ENCODE data around the gene HHEX. TPM values are rescaled to one million over a fixed set of nuclear protein-coding genes. Genes with fewer than 3 reads are reported as not detected.
"Not testable (repeated sequence)": the region's sequence is repeated elsewhere in the genome, so short reads cannot be mapped to it uniquely, and the experiment has no call there.

The HHEX gene
- 46.6 and 76.5 TPM in 2 replicates for total RNA-seq

GRCh38 chr10:92689663-92690210 lies at the start of gene HHEX:
Gene HHEX (plus strand): TSS chr10:92689955. CDS start chr10:92689987, 32 bp downstream.
- DNase-seq (ENCODE audit: extremely low read depth, low read depth, low spot score), result no peak

GRCh38 chr10:92640107-92640506 lies 49.6 kb upstream of the HHEX start:
- DNase-seq (ENCODE audit: extremely low read depth, low read depth, low spot score), result peak; percentile 51

- DNase-seq (ENCODE audit: extremely low read depth, low read depth, low spot score), result no peak
Observed at GRCh38 chr10:92641492-92641891, 48.3 kb upstream of the HHEX start.

GRCh38 chr10:92644921-92645320 lies 44.8 kb upstream of the HHEX start:
- no peak for DNase-seq (ENCODE audit: extremely low read depth, low read depth, low spot score)

- not testable (repeated sequence) for DNase-seq (ENCODE audit: extremely low read depth, low read depth, low spot score)
Observed at GRCh38 chr10:92650864-92651263, 38.9 kb upstream of the HHEX start.

- no peak for DNase-seq (ENCODE audit: extremely low read depth, low read depth, low spot score)
Observed at GRCh38 chr10:92655426-92655825, 34.3 kb upstream of the HHEX start.

- DNase-seq (ENCODE audit: extremely low read depth, low read depth, low spot score), result no peak
Observed at GRCh38 chr10:92656266-92656961, 33.3 kb upstream of the HHEX start.

GRCh38 chr10:92657024-92657423 lies 32.7 kb upstream of the HHEX start:
- no peak for DNase-seq (ENCODE audit: extremely low read depth, low read depth, low spot score)

- no peak for DNase-seq (ENCODE audit: extremely low read depth, low read depth, low spot score)
Observed at GRCh38 chr10:92662848-92663247, 26.9 kb upstream of the HHEX start.

GRCh38 chr10:92664322-92664721 lies 25.4 kb upstream of the HHEX start:
- DNase-seq (ENCODE audit: extremely low read depth, low read depth, low spot score), result no peak

- no peak for DNase-seq (ENCODE audit: extremely low read depth, low read depth, low spot score)
Observed at GRCh38 chr10:92667078-92667477, 22.7 kb upstream of the HHEX start.

GRCh38 chr10:92677708-92678107 lies 12.0 kb upstream of the HHEX start:
- no peak for DNase-seq (ENCODE audit: extremely low read depth, low read depth, low spot score)

- DNase-seq (ENCODE audit: extremely low read depth, low read depth, low spot score), result no peak
Observed at GRCh38 chr10:92678206-92678605, 11.5 kb upstream of the HHEX start.

- no peak for DNase-seq (ENCODE audit: extremely low read depth, low read depth, low spot score)
Observed at GRCh38 chr10:92681306-92681834, 8.4 kb upstream of the HHEX start.

GRCh38 chr10:92688573-92688926 lies 1.2 kb upstream of the HHEX start:
- DNase-seq (ENCODE audit: extremely low read depth, low read depth, low spot score), result no peak

GRCh38 chr10:92688927-92689662 lies 660 bp upstream of the HHEX start:
- no peak for DNase-seq (ENCODE audit: extremely low read depth, low read depth, low spot score)

GRCh38 chr10:92690211-92690914 lies 608 bp downstream of the HHEX start:
- peak; percentile 97 for DNase-seq (ENCODE audit: extremely low read depth, low read depth, low spot score)

GRCh38 chr10:92690915-92691590 lies 1.3 kb downstream of the HHEX start:
- DNase-seq (ENCODE audit: extremely low read depth, low read depth, low spot score), result no peak

GRCh38 chr10:92691591-92692079 lies 1.9 kb downstream of the HHEX start:
- no peak for DNase-seq (ENCODE audit: extremely low read depth, low read depth, low spot score)

- DNase-seq (ENCODE audit: extremely low read depth, low read depth, low spot score), result no peak
Observed at GRCh38 chr10:92692080-92692671, 2.4 kb downstream of the HHEX start.

All from glomerular endothelial cell (primary cell).